HG02763 (cell line): ENCODE measurements around the gene GTF2F2.

Experiments
- ATAC-seq: cut with Tn5 transposase; IDR thresholded peaks from one replicate; pipeline ENCODE4 v1.9.1; 2021; ENCODE audit warnings: mild to moderate bottlenecking, moderate library complexity; ENCODE audit not compliant: unreplicated experiment

GTF2F2 gene

DNA sequence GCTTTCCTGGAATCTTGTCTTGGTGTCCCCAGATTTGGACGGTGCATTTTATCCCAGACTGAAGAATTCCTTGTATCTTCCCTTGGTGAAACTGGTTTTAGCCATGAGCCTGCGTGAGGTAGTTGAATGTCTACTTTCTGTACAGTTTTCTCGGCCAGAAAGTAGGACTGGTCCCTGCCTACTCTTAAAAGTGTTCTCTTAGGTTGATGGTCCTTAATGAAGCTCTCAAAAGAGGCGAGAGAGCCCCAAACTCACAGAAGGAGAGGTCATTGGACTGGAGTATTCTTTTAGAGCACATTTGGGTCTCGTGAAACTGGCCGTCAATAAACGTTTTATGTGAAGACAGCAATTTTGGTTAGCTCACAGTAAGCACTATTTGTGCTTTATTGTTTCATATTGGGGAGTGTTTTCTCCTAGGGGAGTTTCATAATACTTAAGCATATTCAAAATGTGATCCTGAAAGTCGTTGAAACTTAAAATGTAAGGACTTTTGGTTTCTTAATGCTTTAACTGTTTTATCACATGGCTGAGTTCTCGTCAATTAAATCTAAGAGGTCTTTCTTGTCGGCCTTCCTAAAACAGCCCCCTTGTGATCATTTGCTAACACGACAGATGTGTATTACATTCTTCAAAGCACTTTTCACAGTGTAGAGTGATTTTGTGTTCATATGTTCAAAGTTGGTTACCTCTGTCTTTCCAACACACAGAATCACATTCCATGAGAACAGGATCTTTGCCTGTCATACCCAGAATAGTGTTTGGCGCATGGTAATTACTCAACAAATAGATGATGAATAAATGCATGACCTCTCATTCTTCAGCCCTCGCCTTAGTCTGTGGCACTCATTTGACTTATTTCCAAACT is 889 bp downstream of the GTF2F2 start:
- no peak for ATAC-seq

DNA sequence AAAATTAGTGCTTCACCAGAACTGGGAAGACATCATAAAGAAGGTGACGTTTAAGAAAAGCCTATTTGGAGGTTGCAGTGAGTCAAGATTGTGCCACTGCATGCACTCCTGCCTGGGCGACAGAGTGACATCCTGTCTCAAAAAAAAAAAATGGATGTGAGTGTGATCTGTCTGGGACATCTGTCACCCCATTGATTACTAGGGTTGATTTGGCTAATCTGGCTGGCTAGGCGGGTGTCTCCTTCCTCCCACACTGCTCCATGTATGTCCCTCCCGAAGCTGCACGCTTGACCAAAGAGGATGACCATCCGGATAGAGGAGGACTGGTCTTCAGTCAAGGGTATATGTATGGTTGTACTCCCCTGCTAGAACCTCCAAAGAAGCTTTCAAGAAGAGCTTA is 2.6 kb downstream of the GTF2F2 start:
- no peak for ATAC-seq

DNA sequence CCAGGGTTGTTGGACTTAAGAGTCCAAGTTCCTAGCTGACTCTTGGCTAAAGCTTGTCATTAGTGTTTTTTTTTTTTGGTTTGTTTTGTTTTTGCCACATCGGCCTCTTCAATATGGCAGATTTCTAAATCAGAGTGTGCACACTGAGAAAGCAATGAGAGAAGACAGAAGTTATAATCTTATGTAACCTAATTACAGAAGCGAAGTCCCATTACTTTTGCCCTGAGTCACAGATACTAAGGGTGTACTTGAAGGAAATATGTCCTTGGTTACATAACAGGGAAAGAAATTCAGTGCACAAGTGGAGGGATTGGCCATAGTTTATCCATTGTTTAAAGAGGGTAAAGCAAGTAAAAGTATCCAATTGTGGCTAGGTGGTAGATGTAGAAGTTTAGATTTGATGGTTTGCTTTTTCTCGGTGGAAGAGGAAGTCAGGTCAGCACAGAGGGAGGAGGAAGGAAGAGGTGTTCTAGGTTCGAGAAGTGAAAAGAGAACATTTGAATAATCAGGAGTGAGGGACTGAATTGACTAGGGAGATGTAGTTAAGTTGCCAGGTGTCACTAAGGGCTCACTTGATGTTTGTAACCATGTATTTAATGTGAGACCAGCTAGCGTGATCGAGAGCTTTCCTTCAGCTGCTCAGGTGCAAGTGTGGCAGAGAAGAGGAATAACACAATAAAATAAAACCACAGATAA is 12.2 kb downstream of the GTF2F2 start:
- peak; percentile 86 for ATAC-seq

DNA sequence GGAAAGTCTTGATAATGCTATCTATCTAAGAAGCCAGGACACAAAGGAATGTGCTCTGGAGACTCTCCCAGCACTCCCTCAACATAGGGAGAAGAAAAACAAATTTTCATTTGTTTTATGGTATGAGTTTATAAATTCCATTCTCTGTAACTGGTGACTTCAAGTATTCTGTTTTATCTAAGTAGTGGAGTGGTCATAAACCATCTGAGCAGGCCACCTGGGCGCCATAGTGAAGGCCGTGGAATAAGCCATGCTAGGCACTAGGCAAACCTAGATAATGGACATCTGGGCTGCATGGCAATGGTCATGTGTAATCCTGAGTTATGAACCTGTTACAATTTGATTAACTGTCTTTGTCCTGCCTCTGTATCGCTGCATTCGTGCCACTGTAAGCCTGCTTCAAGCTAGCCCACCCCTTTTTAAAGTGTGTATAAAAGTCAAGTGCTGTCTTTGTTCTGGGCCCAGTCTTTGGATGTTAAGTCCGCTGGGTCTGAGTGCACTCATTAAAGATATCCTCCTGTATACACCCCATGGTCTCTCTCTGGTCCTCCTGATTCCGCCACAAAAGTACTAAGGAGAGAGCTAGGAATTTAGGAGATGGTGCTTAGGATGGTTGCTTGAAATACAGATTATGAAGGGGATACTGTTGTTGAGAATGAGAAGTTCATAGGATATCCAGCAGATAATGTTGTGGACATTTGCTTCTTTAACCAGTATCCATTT is 13.2 kb downstream of the GTF2F2 start:
- no peak for ATAC-seq

DNA sequence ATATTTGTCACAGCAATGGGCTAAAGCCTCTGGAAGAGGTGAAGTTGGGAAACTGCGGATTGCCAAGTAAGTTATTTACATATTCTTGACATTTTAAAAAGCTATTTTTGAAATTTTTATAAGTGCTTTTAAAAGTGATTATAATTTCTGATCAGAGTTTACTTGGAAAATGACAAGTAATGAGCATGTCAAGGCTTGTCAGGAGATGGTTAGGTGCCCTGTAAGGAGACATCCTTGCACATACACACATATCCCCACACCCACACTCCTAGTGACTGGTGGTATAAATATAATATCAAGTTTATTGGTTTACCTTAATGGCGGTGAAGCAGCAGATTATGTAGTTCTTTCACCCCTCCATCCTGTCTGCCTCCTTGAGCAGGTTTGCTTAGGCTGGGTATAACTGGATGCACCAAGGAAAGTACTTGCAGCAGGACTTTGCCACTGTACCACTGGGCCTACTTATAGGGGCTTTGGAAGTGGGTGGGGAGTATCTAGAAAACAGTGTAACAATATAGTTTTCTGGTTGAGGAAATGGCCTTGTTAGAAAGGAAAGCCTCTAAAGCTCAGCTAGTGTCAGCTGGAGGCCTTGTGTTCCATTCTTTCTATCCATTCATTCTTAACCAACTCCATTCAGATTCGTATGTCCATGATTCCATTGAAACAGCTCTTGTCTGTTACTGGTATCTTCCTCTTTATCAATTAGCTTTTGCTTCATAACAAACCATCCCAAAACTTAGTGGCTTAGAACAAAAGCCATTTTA is 16.6 kb downstream of the GTF2F2 start:
- no peak for ATAC-seq

DNA sequence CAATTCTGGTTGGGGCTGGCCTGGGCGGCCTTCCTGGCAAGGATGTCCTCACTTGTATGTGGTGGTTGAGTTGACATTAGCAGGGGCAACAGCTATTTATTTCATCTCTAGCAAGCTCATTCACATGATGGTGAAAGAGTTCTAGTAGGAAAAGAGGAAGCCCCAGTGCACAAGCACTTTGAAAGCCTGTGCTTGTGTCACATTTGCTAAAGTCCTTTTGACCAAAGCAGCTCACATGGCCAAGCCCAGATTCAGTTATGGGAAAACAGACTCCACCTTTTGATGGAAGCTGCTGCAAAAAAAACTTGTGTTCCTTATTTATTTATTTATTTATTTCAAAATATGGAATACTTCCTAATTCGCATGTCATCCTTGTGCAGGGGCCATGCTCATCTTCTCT is 17.2 kb downstream of the GTF2F2 start:
- ATAC-seq: no peak

DNA sequence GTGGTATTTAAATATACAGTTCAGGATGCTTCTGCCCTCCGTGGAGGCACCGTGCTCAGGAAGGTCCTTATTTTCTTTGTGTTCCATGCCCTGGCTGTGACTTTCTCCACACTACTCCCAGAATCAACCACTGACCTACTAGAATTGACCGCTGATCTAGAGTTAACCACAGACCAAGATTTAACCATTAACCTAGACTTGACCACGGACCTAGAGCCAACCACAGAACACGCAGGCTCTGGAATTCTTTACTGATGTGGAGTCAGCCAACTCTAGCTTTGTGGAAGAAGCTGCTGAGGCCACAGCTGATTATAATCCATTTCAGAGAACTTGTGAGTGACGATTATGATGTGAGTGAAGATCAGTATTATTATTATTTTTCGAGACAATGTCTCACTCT is 18.0 kb downstream of the GTF2F2 start:
- no peak for ATAC-seq

DNA sequence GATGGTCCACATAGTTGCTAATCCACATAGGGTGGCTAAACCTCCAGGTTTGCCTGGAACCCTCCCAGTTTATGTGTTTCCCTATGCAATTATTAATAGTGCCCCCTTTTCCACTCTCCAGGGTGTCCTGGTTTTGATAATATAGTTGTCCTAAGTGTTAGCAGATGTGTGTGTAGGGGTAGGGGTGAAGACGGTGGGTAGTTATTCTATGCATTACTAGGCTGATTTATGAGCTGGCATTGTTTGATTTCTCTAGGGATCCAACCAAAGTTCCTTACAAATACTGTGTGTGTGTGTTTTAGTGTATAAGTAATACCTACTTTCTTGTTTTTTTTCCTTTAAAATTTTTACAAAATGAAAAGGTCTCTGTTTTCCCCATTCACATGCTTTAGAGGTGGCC is 21.1 kb downstream of the GTF2F2 start:
- no peak for ATAC-seq

DNA sequence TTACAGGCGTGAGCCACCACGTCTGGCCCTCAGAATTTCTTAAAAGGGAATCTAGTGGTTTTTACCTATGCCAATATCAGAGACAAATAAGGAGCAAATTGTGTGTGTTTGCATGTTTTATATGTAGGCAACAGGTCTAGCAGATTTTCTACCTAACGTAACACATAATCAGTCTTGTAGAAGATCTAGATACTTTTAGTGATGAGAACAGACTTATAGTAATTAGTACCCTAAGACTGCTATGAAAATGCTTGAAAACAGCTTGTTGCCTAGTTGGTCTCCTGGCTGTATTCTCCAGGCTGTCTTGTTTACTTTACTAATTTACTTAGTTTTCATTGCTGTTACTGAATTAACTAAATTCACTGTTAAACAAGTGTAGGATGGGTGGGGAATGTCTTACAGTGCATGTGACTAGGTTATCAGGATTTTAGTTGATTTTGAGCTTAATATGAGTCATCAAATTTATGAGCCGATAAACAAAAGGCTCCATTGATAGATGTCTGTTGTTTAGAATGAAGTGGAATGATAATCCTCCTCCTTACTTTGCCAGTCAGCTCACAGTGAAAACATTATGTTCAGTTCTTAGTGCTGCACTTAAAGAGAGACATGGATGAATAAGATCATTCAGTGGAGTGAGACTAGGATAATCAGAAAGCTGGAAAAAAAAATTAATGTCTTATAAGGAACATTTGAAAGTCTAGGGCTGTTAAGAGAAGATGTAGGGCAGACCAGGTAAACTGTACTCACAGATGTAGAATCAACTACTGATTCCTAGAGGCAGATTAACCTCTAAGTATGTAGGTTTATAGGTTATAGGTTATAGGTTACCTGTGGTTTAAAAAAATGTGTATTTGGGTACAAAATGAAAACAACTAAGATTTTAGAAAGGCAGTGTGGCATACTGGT is 22.4 kb downstream of the GTF2F2 start:
- ATAC-seq: no peak

DNA sequence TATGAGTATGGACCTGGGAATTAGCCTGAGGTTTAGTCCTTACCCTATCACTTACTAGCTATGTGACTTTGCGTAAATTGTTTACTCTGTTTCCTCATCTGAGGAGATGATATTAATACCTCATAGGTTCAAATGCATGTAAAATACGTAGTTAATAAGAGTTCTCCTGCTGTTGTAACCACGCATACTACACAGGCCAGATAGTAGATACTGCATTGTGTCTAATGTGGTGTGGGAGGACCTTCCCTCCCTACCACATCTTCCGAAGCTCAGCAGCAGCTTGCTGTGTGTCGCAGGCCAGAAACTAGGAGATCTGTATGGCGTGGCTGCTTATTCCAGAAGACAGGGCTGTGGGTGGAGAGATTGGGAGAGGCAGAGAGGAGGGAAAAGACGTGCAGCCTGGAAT is 23.0 kb downstream of the GTF2F2 start:
- no peak for ATAC-seq

DNA sequence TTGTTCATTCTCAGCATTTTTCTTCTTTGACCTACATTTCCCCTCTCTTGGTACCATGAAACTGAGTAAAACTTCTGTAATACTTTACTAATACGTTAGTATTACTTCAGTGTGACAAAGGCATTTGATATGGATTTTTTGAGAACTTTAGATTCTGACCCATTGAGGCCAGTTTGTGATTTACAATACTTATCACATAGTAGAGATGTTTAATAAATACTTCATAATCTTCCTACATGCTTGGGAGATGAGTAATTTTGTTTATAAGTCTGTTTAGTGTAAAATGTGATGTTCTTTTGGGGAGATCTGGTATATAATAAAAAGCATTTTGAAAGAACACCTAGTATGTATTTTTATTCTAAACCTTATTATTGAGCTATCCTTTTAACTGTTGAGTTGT is 29.7 kb downstream of the GTF2F2 start:
- ATAC-seq: no peak

DNA sequence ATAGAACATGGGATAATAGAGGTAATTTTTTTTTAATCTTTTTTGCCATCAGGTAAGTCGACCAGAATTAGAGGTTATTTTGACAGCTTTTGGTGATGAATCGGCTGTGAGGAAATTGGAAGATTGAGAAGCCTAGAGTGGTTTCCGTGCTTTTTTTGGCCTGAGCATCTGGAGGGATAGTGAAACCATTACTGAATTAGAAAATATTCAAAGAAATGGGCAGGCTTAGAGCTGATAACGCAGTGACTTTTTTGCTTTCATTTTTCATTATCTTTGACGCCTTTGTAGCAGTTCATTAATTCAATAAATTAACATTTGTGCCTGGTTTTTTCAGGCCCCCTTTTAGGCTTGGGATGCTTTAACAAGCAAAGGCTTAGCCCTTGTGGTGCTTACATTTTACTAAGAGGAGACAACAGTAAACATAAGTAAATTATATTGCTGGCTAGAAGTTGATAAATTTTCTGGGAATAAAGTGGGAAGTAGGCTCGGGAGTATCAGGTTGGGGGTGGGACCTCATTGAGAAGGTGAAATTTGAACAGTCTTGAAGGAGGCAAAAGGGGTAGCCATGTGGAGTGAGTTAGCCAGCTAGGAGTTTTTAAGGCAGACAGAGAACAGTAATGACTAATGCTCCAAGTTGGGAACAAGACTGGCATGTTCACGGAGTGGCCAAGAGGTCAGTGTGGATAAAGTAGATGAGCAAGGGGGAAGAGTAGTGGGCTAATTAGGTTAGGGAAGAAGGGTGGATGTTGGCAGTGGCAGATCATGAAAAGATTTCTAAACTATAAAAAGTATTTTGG is 36.5 kb downstream of the GTF2F2 start:
- ATAC-seq: no peak

DNA sequence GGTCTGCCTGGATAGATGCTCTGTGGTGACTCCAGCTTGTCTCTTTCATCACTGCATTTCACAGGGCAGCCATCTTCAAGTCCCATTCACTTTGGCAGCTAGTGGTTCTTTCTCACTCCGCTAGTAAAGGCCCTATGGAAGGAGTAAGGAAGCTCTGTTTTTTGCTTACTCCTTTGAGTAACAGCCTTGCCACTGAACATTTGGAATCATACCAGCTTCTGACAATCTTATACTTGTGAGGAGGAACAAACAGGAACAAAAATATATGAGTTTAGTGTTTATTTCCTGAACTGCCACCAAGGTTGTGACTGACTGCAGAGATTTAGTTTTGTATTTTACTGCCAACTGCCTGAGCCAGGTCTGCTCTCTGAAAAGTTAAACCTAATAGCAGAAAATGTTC is 41.9 kb downstream of the GTF2F2 start:
- no peak for ATAC-seq

DNA sequence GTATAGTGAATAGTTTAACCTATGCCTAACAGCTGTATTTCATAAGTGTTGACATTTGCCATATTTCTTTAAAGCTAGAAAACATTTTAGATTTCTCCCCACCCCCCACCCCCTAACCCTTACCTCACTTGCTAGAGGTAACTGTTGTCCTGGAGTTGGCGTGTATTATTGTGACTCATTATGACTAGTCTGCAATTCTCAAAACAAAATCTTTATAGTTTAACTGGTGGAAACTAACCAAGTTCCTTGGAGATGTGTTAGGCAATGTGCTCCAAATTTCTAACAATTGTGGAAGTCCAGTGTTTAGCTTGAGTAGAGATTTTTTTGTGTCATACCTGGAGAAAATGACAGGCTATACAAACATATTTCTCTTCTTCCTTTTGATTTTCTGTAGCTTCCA is 42.5 kb downstream of the GTF2F2 start:
- ATAC-seq: no peak

DNA sequence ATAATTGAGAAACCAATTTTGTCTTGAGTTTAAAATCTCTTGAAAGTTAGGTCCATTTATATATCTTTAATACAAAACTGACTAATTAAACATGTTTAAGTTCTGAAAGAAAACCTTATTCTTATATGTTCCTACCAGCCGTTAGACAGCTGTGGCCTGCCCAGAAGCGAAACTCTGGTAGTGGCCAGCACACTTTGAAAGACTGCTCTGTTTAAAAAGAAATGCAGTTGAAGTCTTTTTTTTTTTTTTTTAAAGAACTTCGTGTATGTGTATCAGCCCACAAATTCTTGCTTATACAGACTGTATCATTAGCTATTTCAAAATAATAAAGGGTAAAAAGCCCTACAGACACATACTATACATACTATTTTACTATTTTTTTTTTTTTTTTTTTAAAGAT is 46.5 kb downstream of the GTF2F2 start:
- no peak for ATAC-seq

DNA sequence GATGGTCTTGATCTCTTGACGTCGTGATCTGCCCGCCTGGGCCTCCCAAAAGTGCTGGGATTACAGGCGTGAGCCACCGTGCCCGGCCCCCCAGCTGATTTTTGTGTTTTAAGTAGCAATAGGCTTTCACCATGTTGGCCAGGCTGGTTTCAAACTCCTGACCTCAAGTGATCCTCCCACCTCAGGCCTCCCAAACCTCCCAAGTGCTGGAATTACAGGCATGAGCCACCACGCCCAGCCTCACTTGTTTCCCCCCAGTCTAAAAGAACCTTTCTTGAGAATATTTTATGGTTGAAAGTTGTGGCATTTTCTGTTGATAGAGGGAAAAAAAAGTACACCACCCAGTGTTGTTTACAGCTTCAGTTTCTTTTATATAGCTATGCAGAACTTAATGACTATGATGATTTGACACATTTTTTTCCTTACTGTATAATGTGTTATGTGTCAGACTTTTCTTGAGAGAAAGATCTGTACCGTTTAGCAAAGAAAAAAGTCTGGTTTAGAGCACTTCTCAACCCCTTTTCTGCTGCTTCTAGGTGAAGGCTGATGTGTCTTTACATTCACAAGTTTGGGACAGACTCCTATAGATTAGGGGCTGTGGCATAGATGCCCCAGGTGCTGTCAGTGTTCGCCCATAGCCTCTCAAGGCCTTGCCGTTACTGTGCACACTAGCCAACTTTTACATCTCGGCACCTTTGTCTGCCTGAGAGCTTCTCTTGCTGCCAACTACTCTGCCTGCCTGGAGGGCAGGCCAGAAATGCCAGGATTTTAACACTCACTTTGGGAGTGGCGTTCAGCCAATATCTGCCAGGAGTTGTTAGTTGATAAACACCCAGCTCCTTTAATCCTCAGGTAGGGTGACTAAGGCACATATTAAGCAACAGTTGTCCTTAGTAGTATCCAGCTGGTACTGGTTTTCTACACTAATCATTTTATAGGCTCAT is 47.6 kb downstream of the GTF2F2 start:
- ATAC-seq: no peak

DNA sequence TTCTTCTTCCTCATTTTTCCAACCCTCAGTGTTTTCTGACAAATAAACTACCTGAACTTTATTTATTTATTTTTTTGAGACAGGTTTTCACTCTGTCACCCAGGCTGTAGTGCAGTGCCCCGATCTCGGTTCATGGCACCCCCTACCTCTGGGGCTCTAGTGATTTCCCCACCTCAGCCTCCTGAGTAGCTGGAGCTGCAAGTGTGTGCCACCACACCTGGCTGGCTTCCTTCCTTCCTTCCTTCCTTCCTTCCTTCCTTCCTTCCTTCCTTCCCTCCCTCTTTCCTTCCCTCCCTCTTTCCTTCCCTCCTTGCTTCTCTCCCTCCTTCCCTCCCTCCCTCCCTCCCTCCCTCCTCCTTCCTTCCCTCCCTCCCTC is 48.2 kb downstream of the GTF2F2 start:
- ATAC-seq: no peak

DNA sequence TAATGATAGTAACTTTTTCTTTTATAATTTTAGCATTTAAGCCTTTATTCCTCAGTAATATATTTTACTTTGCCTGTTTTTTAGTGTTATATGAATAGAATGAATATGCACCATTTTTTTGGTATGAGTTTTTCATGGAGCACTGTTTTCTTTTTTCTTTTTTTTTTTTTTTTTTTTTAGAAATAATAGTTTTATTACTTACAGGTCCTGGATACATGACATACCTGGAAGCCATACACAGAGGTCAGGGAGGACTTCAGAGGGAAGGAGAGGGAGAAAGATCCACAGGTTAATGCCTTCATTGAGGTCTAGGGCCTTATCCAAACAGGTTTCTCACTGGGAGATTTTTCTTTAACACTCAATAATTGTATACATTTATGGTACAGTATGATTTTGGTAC is 54.2 kb downstream of the GTF2F2 start:
- no peak for ATAC-seq
